Brain microvascular endothelial cell (primary cell): ENCODE measurements around the gene ZDHHC1.

Experiments
- DNase-seq: peaks from one replicate; pipeline ENCODE4 v3.0.0-alpha.2; 2020
- H3K27ac ChIP-seq: fragments of 250-450 bp; sonication (Bioruptor Pico); 2 replicates; pipeline ENCODE4 v1.5.1; 2020; ENCODE audit warnings: mild to moderate bottlenecking, moderate library complexity
- H3K27me3 ChIP-seq: fragments of 250-450 bp; sonication (Bioruptor Pico); replicated peaks from 2 replicates; pipeline ENCODE4 v1.5.1; 2020; ENCODE audit warnings: mild to moderate bottlenecking
- H3K36me3 ChIP-seq: fragments of 250-450 bp; sonication (Bioruptor Pico); replicated peaks from 2 replicates; pipeline ENCODE4 v1.5.1; 2020; ENCODE audit warnings: mild to moderate bottlenecking
- H3K4me3 ChIP-seq: 2 replicates; pipeline ENCODE4 v1.5.1; 2011; ENCODE audit warnings: low read depth, mild to moderate bottlenecking, control low read depth, low read length, moderate library complexity
- CTCF ChIP-seq: IDR thresholded peaks from 2 replicates; pipeline ENCODE4 v1.5.1; 2011; ENCODE audit warnings: low read depth, mild to moderate bottlenecking, moderate library complexity, low read length, control low read depth, inconsistent platforms; ENCODE audit errors: missing control alignments
- in situ Hi-C: cut with HindIII; loops from 2 replicates; pipeline ENCODE4 v1.10.0; 2017; ENCODE audit warnings: low sequenced_read_pairs, low pct_ligation_motif_present

The ZDHHC1 gene

GRCh38 chr16:67425580-67425979 lies 9.3 kb upstream of the ZDHHC1 start:
- TF ChIP-seq CTCF, result no peak
- Histone ChIP-seq H3K27ac (no peak overlapping the region), H3K36me3 (no peaks in the 10 kb centered on the region), H3K4me3 (no peak overlapping the region), H3K27me3 (peaks cover 29% of the 10 kb centered on the region)
- in situ Hi-C loops, result no loop called here
- no peak for DNase-seq

- Histone ChIP-seq H3K27ac (no peak overlapping the region), H3K27me3 (peaks cover 24% of the 10 kb centered on the region), H3K4me3 (no peak overlapping the region)
Measured at GRCh38 chr16:67425061-67425460, 8.8 kb upstream of the ZDHHC1 start.

GRCh38 chr16:67424261-67424615 lies 8.0 kb upstream of the ZDHHC1 start:
- no peak for DNase-seq
- H3K27me3 ChIP-seq, result peaks cover 19% of the 10 kb centered on the region
- no peak for TF ChIP-seq CTCF
- no peak overlapping the region for H3K4me3 ChIP-seq
- no peaks in the 10 kb centered on the region for H3K36me3 ChIP-seq
- no peak overlapping the region for H3K27ac ChIP-seq
- in situ Hi-C loops, result no loop called here

More at GRCh38 chr16:67425061-67425460, 8.8 kb upstream of the ZDHHC1 start:
- no peak for DNase-seq
- TF ChIP-seq CTCF, result no peak
- in situ Hi-C loops, result no loop called here
- H3K36me3 ChIP-seq, result no peaks in the 10 kb centered on the region

- no peaks in the 10 kb centered on the region for H3K36me3 ChIP-seq
- no peak overlapping the region for H3K27ac ChIP-seq
- TF ChIP-seq CTCF, result no peak
Measured at GRCh38 chr16:67423611-67424260, 7.5 kb upstream of the ZDHHC1 start.

GRCh38 chr16:67423015-67423414 lies 6.7 kb upstream of the ZDHHC1 start:
- H3K27ac ChIP-seq, result no peak overlapping the region
- peaks cover 19% of the 10 kb centered on the region for H3K27me3 ChIP-seq
- H3K4me3 ChIP-seq, result no peak overlapping the region
- DNase-seq, result no peak
- H3K36me3 ChIP-seq, result no peaks in the 10 kb centered on the region
- TF ChIP-seq CTCF, result no peak
- in situ Hi-C loops, result no loop called here

More at GRCh38 chr16:67423611-67424260, 7.5 kb upstream of the ZDHHC1 start:
- no peak overlapping the region for H3K4me3 ChIP-seq
- peaks cover 19% of the 10 kb centered on the region for H3K27me3 ChIP-seq
- in situ Hi-C loops, result no loop called here
- no peak for DNase-seq

- peaks cover 14% of the 10 kb centered on the region for H3K27me3 ChIP-seq
- no peak for TF ChIP-seq CTCF
- DNase-seq, result no peak
- no peaks in the 10 kb centered on the region for H3K36me3 ChIP-seq
- H3K4me3 ChIP-seq, result no peak overlapping the region
- in situ Hi-C loops, result no loop called here
- no peak overlapping the region for H3K27ac ChIP-seq
Measured at GRCh38 chr16:67421030-67421429, 4.8 kb upstream of the ZDHHC1 start.
